Karpas-422 (cell line): Measurements from ENCODE around the gene ABHD12. TPM values are rescaled to one million over a fixed set of nuclear protein-coding genes. Genes with fewer than 3 reads are reported as not detected.
"Not testable (repeated sequence)": the region's sequence is repeated elsewhere in the genome, so short reads cannot be mapped to it uniquely, and the experiment has no call there.

Experiments used
- DNase-seq: peaks from one replicate; pipeline ENCODE4 v3.0.0-alpha.2; 2015
- H2AFZ ChIP-seq: fragments of 200-600 bp; sonication (generic); 2 replicates; pipeline ENCODE4 v1.6.1; 2014; ENCODE audit warnings: antibody characterized with exemption, low read length, mixed read lengths
- H3K27ac ChIP-seq: fragments of 200-600 bp; sonication (generic); 2 replicates; pipeline ENCODE4 v1.5.1; 2014; ENCODE audit warnings: mild to moderate bottlenecking, low read length, moderate library complexity
- H3K27me3 ChIP-seq: fragments of 200-600 bp; sonication (generic); 2 replicates; pipeline ENCODE4 v1.6.1; 2014; ENCODE audit warnings: low read length, mixed read lengths
- H3K36me3 ChIP-seq: fragments of 200-600 bp; sonication (generic); 2 replicates; pipeline ENCODE4 v1.6.1; 2014; ENCODE audit warnings: low read length, mixed read lengths; ENCODE audit not compliant: insufficient read depth
- H3K4me1 ChIP-seq: fragments of 200-600 bp; sonication (generic); 2 replicates; pipeline ENCODE4 v1.6.1; 2014; ENCODE audit warnings: mild to moderate bottlenecking, low read length, mixed read lengths
- H3K4me2 ChIP-seq: fragments of 200-600 bp; sonication (generic); 2 replicates; pipeline ENCODE4 v1.6.1; 2014; ENCODE audit warnings: low read length, low read depth, mild to moderate bottlenecking; ENCODE audit not compliant: poor library complexity, severe bottlenecking
- H3K4me3 ChIP-seq: fragments of 200-600 bp; sonication (generic); 2 replicates; pipeline ENCODE4 v1.5.1; 2014; ENCODE audit warnings: mild to moderate bottlenecking, antibody characterized with exemption, low read length, mixed read lengths
- H3K79me2 ChIP-seq: fragments of 200-600 bp; sonication (generic); 2 replicates; pipeline ENCODE4 v1.6.1; 2014; ENCODE audit warnings: mild to moderate bottlenecking, low read length, mixed read lengths
- H3K9ac ChIP-seq: fragments of 200-600 bp; sonication (generic); 2 replicates; pipeline ENCODE4 v1.6.0; 2014; ENCODE audit warnings: low read length
- H3K9me2 ChIP-seq: fragments of 200-600 bp; sonication (generic), shearing (Covaris generic); replicated peaks from 2 replicates; pipeline ENCODE4 v1.6.0; 2014; ENCODE audit warnings: mild to moderate bottlenecking, low read length, moderate library complexity; ENCODE audit not compliant: insufficient read depth
- H3K9me3 ChIP-seq: fragments of 300-700, 200-600 bp; sonication (generic); 2 replicates; pipeline ENCODE4 v1.6.1; 2014; ENCODE audit warnings: low read length, mixed read lengths
- H4K20me1 ChIP-seq: fragments of 200-600 bp; sonication (generic); 2 replicates; pipeline ENCODE4 v1.6.1; 2014; ENCODE audit warnings: mild to moderate bottlenecking, antibody characterized with exemption, low read length, low read depth; ENCODE audit not compliant: insufficient read depth
- total RNA-seq: library from RNA; depleted of rRNA; stranded (reverse); fragments of >200 nt; shearing (Covaris generic); gene quantifications from 2 replicates; pipeline ENCODE4 v1.2.3, GENCODE V29; 2014; ENCODE audit warnings: low replicate concordance

ABHD12 gene
- total RNA-seq, 1 experiment from 2014 or later = 26.1 TPM

DNA sequence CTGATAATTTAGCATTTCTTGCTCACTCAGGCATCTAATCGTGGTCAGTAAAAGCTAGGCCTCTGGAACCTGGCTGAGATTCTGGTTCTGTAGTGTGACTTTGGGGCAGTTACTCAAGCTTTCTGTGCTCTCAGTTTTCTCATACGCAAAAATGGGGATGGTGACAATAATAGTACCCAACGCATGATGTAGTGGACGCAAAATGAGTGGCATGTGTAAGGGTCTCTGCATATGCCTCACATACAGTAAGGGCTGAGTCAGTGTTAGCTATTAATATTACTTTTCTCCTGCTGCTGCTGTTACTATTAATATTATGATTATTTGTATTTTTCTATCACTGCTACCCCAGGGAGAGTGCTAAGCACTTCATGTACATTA is 17.5 kb upstream of the ABHD12 start:
- Histone ChIP-seq H3K4me2 (peak overlapping the region; percentile 94), H3K27me3 (no peaks in the 10 kb centered on the region), H3K9ac (peak overlapping the region; percentile 90), H3K9me2 (no peaks in the 10 kb centered on the region), H3K4me1 (peaks cover 19% of the 10 kb centered on the region), H3K79me2 (peaks cover 50% of the 10 kb centered on the region), H3K9me3 (peaks cover 8% of the 10 kb centered on the region; the same call in 1 of the 2 replicates), H3K4me3 (peak overlapping the region; percentile 94), H3K27ac (peak overlapping the region; percentile 70), H4K20me1 (no peaks in the 10 kb centered on the region), H2AFZ (peak overlapping the region; percentile 69), H3K36me3 (no peaks in the 10 kb centered on the region)
- DNase-seq = peak; percentile 63

DNA sequence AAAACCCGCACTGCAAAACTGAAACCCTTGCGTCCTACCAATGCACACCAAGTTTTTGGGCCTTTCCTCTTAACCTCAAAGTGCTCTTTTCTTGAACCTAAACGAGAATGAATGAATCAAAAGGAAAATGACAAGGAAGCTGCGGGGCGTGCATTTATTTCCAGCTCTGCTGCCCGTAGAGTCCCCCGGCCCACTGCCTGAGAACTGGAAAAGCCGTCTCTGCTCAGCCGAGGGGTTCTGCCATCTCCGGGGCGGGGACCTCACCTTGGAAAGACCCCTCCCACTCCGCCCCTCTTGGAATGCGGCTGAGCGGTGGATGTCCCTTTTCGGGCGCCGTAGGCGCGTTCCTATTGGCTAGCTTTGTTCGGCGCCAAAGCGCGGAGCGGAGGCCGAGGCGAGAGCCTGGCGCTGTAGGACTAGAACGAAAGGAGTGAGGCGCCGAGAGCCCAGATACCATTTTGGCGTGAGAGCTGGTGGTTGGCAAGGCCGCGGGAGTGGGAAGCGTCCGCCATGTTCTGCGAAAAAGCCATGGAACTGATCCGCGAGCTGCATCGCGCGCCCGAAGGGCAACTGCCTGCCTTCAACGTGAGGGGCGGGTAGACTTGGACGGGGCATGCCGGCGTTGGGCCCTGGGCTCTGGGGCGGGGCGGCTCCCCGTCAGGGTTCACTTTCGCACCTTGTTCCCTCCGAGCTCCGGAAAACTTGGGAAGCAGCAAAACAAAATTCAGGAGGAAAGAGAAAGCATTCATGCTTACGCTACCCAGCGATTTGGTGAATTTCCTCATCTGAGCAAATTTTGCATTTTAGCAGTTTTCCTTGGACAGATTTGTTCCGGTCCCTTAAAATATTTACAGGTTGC is 16.9 kb upstream of the ABHD12 start, which contains the start of gene GINS1:
Gene GINS1 (plus strand): TSS at position 363 of the 859 bp plus-strand sequence. CDS start 148 bp downstream, at position 511.
- peak within 1 kb of the TSS; percentile 94 for H3K4me3 ChIP-seq
- peaks cover 43% of the 10 kb centered on the region for H3K79me2 ChIP-seq
- H3K4me1 ChIP-seq = peaks cover 19% of the 10 kb centered on the region
- peaks cover 14% of the 10 kb centered on the region; the same call in 1 of the 2 replicates for H3K9me3 ChIP-seq
- H3K9ac ChIP-seq = peak within 1 kb of the TSS; percentile 90
- peak within 1 kb of the TSS; percentile 94 for H3K4me2 ChIP-seq
- no peaks in the 10 kb centered on the region for H3K36me3 ChIP-seq
- H2AFZ ChIP-seq = peak within 1 kb of the TSS; percentile 69
- H3K27me3 ChIP-seq = no peaks in the 10 kb centered on the region
- peak; percentile 95 for DNase-seq
- H4K20me1 ChIP-seq = no peaks in the 10 kb centered on the region
- no peaks in the 10 kb centered on the region for H3K9me2 ChIP-seq
- peak within 1 kb of the TSS; percentile 70 for H3K27ac ChIP-seq

DNA sequence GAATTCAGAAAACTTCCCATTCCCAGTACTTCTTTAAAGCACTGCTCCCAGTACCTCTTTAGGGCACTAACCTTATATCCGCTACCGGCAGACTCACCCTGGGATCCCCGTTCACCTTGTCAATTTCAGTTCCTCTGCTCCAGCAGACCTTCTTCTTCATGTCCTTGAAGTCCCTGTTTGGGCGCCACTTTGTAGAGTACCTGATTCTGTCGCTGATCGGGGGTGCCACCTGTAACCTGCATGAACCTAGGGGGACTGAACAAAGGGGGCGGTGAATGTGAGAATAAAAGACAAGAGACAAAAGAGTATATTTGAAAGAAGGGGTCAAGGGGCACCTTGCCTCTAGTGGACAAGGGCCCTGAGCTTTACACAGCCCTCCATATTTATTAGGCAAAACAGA is 11.9 kb upstream of the ABHD12 start:
- H3K79me2 ChIP-seq = peaks cover under 1% of the 10 kb centered on the region; the same call in 1 of the 2 replicates
- DNase-seq = no peak

GRCh38 chr20:25400291-25400732 is 9.7 kb upstream of the ABHD12 start:
- not testable (repeated sequence) for H3K9ac ChIP-seq, H3K9me2 ChIP-seq

More for the DNA sequence above, 11.9 kb upstream of the ABHD12 start:
- Histone ChIP-seq H3K36me3 (no peaks in the 10 kb centered on the region), H4K20me1 (no peaks in the 10 kb centered on the region), H3K4me3 (no peak overlapping the region), H3K27ac (no peak overlapping the region), H3K4me1 (peaks cover 9% of the 10 kb centered on the region), H3K4me2 (no peak overlapping the region), H3K27me3 (no peaks in the 10 kb centered on the region), H3K9me2 (no peaks in the 10 kb centered on the region), H3K9me3 (peaks cover 16% of the 10 kb centered on the region; the same call in 1 of the 2 replicates), H3K9ac (no peak overlapping the region), H2AFZ (no peak overlapping the region)

DNA sequence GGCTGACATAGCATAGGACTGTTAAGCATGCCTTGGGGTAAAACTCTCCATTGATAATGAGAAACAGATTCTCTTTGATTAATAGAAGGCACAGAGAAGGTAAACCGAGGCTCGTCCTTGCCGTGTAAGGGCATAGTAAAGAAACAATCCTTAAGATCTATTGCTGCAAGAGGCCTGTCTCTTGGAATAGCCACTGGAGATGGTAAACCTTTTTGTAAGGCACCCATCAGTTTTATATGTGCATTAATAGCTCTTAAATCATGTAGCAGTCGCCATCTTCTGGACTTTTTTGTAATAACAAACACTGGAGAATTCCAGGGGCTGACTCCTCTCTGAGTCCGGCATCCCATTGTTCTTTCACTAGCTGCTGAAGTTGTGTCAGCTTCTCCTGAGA is 8.4 kb upstream of the ABHD12 start:
- DNase-seq = peak; percentile 80

More at GRCh38 chr20:25400291-25400732, 9.7 kb upstream of the ABHD12 start:
- H4K20me1 ChIP-seq, H3K36me3 ChIP-seq, H3K4me2 ChIP-seq, H3K27ac ChIP-seq, H3K4me1 ChIP-seq, DNase-seq, H3K79me2 ChIP-seq, H2AFZ ChIP-seq, H3K27me3 ChIP-seq, H3K4me3 ChIP-seq: not testable (repeated sequence)
- H3K9me3 ChIP-seq = peaks cover 16% of the 10 kb centered on the region; the same call in 1 of the 2 replicates

GRCh38 chr20:25398376-25399036 is 7.9 kb upstream of the ABHD12 start:
- Histone ChIP-seq H3K4me2 (no peak overlapping the region), H3K27ac (no peak overlapping the region), H3K9ac (no peak overlapping the region), H3K4me1 (peaks cover 23% of the 10 kb centered on the region), H3K27me3 (no peaks in the 10 kb centered on the region), H3K4me3 (no peak overlapping the region), H3K9me2 (no peaks in the 10 kb centered on the region), H3K79me2 (no peaks in the 10 kb centered on the region), H3K9me3 (peaks cover 11% of the 10 kb centered on the region; the same call in 1 of the 2 replicates), H4K20me1 (no peaks in the 10 kb centered on the region), H3K36me3 (no peaks in the 10 kb centered on the region), H2AFZ (no peak overlapping the region)
- DNase-seq = no peak

More for the DNA sequence above, 8.4 kb upstream of the ABHD12 start:
- Histone ChIP-seq H3K4me3 (no peak overlapping the region), H3K4me2 (no peak overlapping the region), H3K4me1 (peaks cover 18% of the 10 kb centered on the region), H3K79me2 (no peaks in the 10 kb centered on the region), H3K27me3 (no peaks in the 10 kb centered on the region), H3K27ac (no peak overlapping the region), H4K20me1 (no peaks in the 10 kb centered on the region), H3K9ac (no peak overlapping the region), H3K36me3 (no peaks in the 10 kb centered on the region), H2AFZ (no peak overlapping the region), H3K9me3 (peaks cover 16% of the 10 kb centered on the region; the same call in 1 of the 2 replicates), H3K9me2 (no peaks in the 10 kb centered on the region)

DNA sequence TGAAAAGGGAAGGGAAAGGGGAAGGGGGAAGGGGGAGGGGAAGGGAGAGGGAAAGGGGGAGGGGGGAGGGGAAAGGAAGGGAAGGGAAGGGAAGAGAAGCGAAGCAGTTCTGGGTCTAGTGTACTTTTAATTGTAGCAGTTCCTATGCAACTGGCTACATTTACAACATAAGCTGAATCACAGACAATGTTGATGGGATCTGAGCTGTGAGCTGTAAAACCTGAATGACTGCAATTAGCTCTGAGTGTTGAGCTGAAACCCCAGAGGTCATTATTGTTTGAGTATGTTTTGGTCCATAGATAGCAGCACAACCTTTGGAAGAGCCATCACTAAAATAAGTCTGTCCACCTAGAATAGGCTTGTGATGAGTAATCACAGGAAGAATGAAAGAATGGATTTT is 7.2 kb upstream of the ABHD12 start:
- peaks cover 5% of the 10 kb centered on the region; the same call in 1 of the 2 replicates for H3K9me3 ChIP-seq
- no peak overlapping the region for H3K27ac ChIP-seq
- no peak overlapping the region for H3K4me3 ChIP-seq
- no peaks in the 10 kb centered on the region for H3K79me2 ChIP-seq
- H3K4me2 ChIP-seq = no peak overlapping the region
- no peaks in the 10 kb centered on the region for H4K20me1 ChIP-seq
- no peaks in the 10 kb centered on the region for H3K36me3 ChIP-seq
- no peaks in the 10 kb centered on the region for H3K9me2 ChIP-seq
- DNase-seq = no peak
- H3K4me1 ChIP-seq = peaks cover 24% of the 10 kb centered on the region
- no peak overlapping the region for H3K9ac ChIP-seq
- H3K27me3 ChIP-seq = no peaks in the 10 kb centered on the region
- H2AFZ ChIP-seq = no peak overlapping the region

DNA sequence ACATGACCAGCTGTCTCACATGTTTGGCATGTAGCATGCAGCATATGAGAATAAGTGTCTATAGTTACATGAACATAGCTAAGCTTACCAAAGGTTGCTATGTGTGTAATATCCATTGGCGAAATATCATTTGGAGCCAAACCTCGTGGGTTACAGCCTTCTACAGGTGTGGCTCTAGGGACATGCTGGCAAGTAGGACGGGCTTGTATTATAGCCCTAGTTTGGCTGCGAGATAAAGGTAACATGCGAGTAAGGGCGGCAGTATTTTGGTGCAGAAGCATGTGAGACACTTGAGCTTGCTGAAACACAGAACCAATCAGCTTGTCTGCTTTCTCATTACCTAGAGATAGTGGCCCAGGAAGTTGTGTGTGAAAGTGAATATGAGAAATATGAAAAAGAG is 6.5 kb upstream of the ABHD12 start:
- Histone ChIP-seq H3K9me3 (no peaks in the 10 kb centered on the region), H3K4me3 (no peak overlapping the region), H3K27me3 (no peaks in the 10 kb centered on the region), H3K9ac (no peak overlapping the region), H3K36me3 (no peaks in the 10 kb centered on the region), H3K9me2 (no peaks in the 10 kb centered on the region), H2AFZ (no peak overlapping the region), H3K27ac (no peak overlapping the region), H3K79me2 (no peaks in the 10 kb centered on the region), H4K20me1 (no peaks in the 10 kb centered on the region), H3K4me2 (no peak overlapping the region), H3K4me1 (peaks cover 24% of the 10 kb centered on the region)
- no peak for DNase-seq
